Nephron progenitor cell (in vitro differentiated cells): ENCODE data around the gene GPR183.

ENCODE experiments used
- DNase-seq: peaks from one replicate; pipeline ENCODE4 v3.0.0; 2021
- H3K27ac Mint-ChIP-seq: 2 replicates; pipeline ENCODE4 v1.8.0; 2021; ENCODE audit warnings: mild to moderate bottlenecking, moderate library complexity, mixed read lengths
- H3K27me3 Mint-ChIP-seq: 2 replicates; pipeline ENCODE4 v1.8.0; 2021; ENCODE audit warnings: mild to moderate bottlenecking, low read depth, mixed read lengths; ENCODE audit not compliant: poor library complexity
- H3K36me3 Mint-ChIP-seq: 2 replicates; pipeline ENCODE4 v1.8.0; 2021; ENCODE audit warnings: low read depth, mixed read lengths
- H3K4me1 Mint-ChIP-seq: 2 replicates; pipeline ENCODE4 v1.8.0; 2021; ENCODE audit warnings: mixed read lengths
- H3K4me3 Mint-ChIP-seq: 2 replicates; pipeline ENCODE4 v1.8.0; 2021; ENCODE audit warnings: mild to moderate bottlenecking, moderate library complexity, mixed read lengths
- H3K9me3 Mint-ChIP-seq: 2 replicates; pipeline ENCODE4 v1.8.0; 2021; ENCODE audit warnings: mild to moderate bottlenecking, moderate library complexity, mixed read lengths
- CTCF ChIP-seq: fragments of 200-600 bp; sonication (generic); IDR thresholded peaks from 2 replicates; pipeline ENCODE4 v1.5.0; 2021; ENCODE audit warnings: antibody characterized with exemption

Gene GPR183

GRCh38 chr13:99335603-99336002 is 28.4 kb upstream of the GPR183 start:
- DNase-seq = no peak
- Mint-ChIP-seq H3K4me1 (peaks cover 42% of the 10 kb centered on the region), H3K9me3 (no peaks in the 10 kb centered on the region), H3K27me3 (no peaks in the 10 kb centered on the region), H3K4me3 (no peak overlapping the region), H3K27ac (peak overlapping the region; percentile 18), H3K36me3 (peaks cover 34% of the 10 kb centered on the region)
- no peak for TF ChIP-seq CTCF

- TF ChIP-seq CTCF = no peak
These were observed 27.9 kb upstream of the GPR183 start for GRCh38 chr13:99335087-99335486.

GRCh38 chr13:99334221-99334620 is 27.0 kb upstream of the GPR183 start:
- no peak overlapping the region for H3K4me3 Mint-ChIP-seq
- no peak for DNase-seq
- H3K27ac Mint-ChIP-seq = no peak overlapping the region
- H3K27me3 Mint-ChIP-seq = no peaks in the 10 kb centered on the region
- TF ChIP-seq CTCF = no peak
- H3K4me1 Mint-ChIP-seq = peaks cover 41% of the 10 kb centered on the region
- peaks cover 34% of the 10 kb centered on the region for H3K36me3 Mint-ChIP-seq
- no peaks in the 10 kb centered on the region for H3K9me3 Mint-ChIP-seq

More at GRCh38 chr13:99335087-99335486, 27.9 kb upstream of the GPR183 start:
- H3K9me3 Mint-ChIP-seq = no peaks in the 10 kb centered on the region
- peaks cover 32% of the 10 kb centered on the region for H3K36me3 Mint-ChIP-seq
- no peak overlapping the region for H3K4me3 Mint-ChIP-seq
- H3K4me1 Mint-ChIP-seq = peaks cover 42% of the 10 kb centered on the region
- no peak for DNase-seq
- no peaks in the 10 kb centered on the region for H3K27me3 Mint-ChIP-seq
- H3K27ac Mint-ChIP-seq = peak overlapping the region; percentile 11

GRCh38 chr13:99332456-99332855 is 25.3 kb upstream of the GPR183 start:
- peaks cover 30% of the 10 kb centered on the region for H3K36me3 Mint-ChIP-seq
- no peak overlapping the region for H3K27ac Mint-ChIP-seq
- DNase-seq = no peak
- H3K4me1 Mint-ChIP-seq = peaks cover 29% of the 10 kb centered on the region
- no peak overlapping the region for H3K4me3 Mint-ChIP-seq
- H3K9me3 Mint-ChIP-seq = no peaks in the 10 kb centered on the region
- no peaks in the 10 kb centered on the region for H3K27me3 Mint-ChIP-seq
- TF ChIP-seq CTCF = no peak

- no peak for TF ChIP-seq CTCF
These were observed 24.7 kb upstream of the GPR183 start for GRCh38 chr13:99331881-99332293.

GRCh38 chr13:99330942-99331341 is 23.7 kb upstream of the GPR183 start:
- Mint-ChIP-seq H3K4me3 (no peak overlapping the region), H3K36me3 (peaks cover 41% of the 10 kb centered on the region), H3K27me3 (no peaks in the 10 kb centered on the region), H3K27ac (no peak overlapping the region), H3K4me1 (peaks cover 15% of the 10 kb centered on the region), H3K9me3 (no peaks in the 10 kb centered on the region)
- TF ChIP-seq CTCF = no peak
- DNase-seq = no peak

More at GRCh38 chr13:99331881-99332293, 24.7 kb upstream of the GPR183 start:
- DNase-seq = no peak
- H3K4me1 Mint-ChIP-seq = peaks cover 24% of the 10 kb centered on the region
- no peaks in the 10 kb centered on the region for H3K9me3 Mint-ChIP-seq
- H3K36me3 Mint-ChIP-seq = peaks cover 36% of the 10 kb centered on the region
- H3K4me3 Mint-ChIP-seq = no peak overlapping the region
- no peaks in the 10 kb centered on the region for H3K27me3 Mint-ChIP-seq
- H3K27ac Mint-ChIP-seq = no peak overlapping the region
